NCI-H2196 (cell line): ENCODE measurements around the gene MTO1.
A peak's percentile ranks its signal among the peaks of the same experiment; 100 is the strongest.
"Not testable (repeated sequence)": the region's sequence is repeated elsewhere in the genome, so short reads cannot be mapped to it uniquely, and the experiment has no call there.

Experiments used
- DNase-seq: peaks from one replicate; lab custom pipeline; 2025; ENCODE audit not compliant: unreplicated experiment; lab: John Stamatoyannopoulos, UW

The MTO1 gene

GRCh38 chr6:73461537-73462350 is at the start of gene MTO1:
TSS of gene MTO1 (plus strand) at chr6:73461737. CDS start at chr6:73461855, 118 bp downstream.
- peak; percentile 86 for DNase-seq

- no peak for DNase-seq
Observed at GRCh38 chr6:73413102-73413501, 48.4 kb upstream of the MTO1 start.

- no peak for DNase-seq
Observed at GRCh38 chr6:73418081-73418741, 43.3 kb upstream of the MTO1 start.

- DNase-seq, result no peak
Observed at GRCh38 chr6:73421534-73421933, 40.0 kb upstream of the MTO1 start.

- no peak for DNase-seq
Observed at GRCh38 chr6:73435236-73435635, 26.3 kb upstream of the MTO1 start.

- no peak for DNase-seq
Observed at GRCh38 chr6:73443555-73443954, 18.0 kb upstream of the MTO1 start.

- peak; percentile 56 for DNase-seq
Observed at GRCh38 chr6:73451223-73452106, 10.1 kb upstream of the MTO1 start.

GRCh38 chr6:73452107-73452461 is 9.5 kb upstream of the MTO1 start, which contains the start of gene CGAS:
TSS of gene CGAS (minus strand) at chr6:73452297. CDS start at chr6:73452181, 116 bp downstream.
- peak; percentile 76 for DNase-seq

GRCh38 chr6:73455865-73456629 is 5.5 kb upstream of the MTO1 start:
- no peak for DNase-seq

- not testable (repeated sequence) for DNase-seq
Observed at GRCh38 chr6:73459474-73459873, 2.1 kb upstream of the MTO1 start.

GRCh38 chr6:73460056-73460455 is 1.5 kb upstream of the MTO1 start:
- DNase-seq, result no peak

- no peak for DNase-seq
Observed at GRCh38 chr6:73471686-73472290, 10.3 kb downstream of the MTO1 start.

GRCh38 chr6:73476723-73477122 is 15.2 kb downstream of the MTO1 start:
- no peak for DNase-seq

- DNase-seq, result no peak
Observed at GRCh38 chr6:73477407-73477806, 15.9 kb downstream of the MTO1 start.

GRCh38 chr6:73481969-73482368 is 20.4 kb downstream of the MTO1 start:
- DNase-seq, result no peak

GRCh38 chr6:73484438-73484837 is 22.9 kb downstream of the MTO1 start:
- DNase-seq, result no peak

GRCh38 chr6:73487473-73487872 is 25.9 kb downstream of the MTO1 start:
- no peak for DNase-seq

GRCh38 chr6:73491377-73491776 is 29.8 kb downstream of the MTO1 start:
- no peak for DNase-seq

- no peak for DNase-seq
Observed at GRCh38 chr6:73497915-73498314, 36.4 kb downstream of the MTO1 start.

GRCh38 chr6:73503027-73503772 is 41.7 kb downstream of the MTO1 start:
- DNase-seq, result no peak
